ACHN (cell line): Measurements from ENCODE around the gene KLF11.

ENCODE experiments used
- DNase-seq: peaks from one replicate; pipeline ENCODE4 v3.0.0-alpha.2; 2015
- in situ Hi-C: cut with HindIII; loops from 2 replicates; pipeline ENCODE4 v1.10.0; 2017; ENCODE audit warnings: low sequenced_read_pairs, low pct_ligation_motif_present, low pct_unique_long_range_greater_than_20kb

The KLF11 gene

DNA sequence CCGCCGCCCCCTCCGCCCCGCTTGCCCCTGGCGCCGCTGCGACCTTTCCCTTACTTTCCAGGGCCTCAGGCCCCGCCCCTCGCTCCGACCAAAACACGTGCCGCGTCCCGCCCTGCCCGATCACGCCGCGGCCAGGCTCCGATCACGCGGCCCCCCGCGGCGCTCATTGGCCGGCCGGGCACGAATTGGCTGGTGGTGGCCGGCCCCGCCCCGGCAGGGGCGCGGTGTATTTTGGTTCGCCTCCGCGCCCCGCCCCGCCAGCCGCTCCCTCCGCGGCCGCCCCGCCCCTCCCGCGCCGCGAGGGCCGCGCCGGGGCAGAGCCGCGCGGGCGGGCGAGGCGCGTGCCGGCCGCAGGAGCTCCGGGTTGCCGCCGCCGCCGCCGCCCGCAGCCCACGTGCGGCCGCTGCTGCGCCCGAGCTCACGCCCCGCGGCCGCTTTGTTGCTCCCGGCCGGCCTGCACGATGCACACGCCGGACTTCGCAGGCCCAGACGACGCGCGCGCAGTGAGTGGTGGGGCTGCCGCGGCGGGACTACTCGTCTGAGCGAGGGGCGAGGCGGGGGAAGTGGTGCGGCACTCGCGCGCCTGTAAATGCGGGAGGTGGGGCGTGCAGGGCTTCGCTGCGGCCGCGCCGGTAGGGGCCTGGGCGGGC is at the start of gene KLF11:
Gene KLF11, plus strand, starts transcription at position 295 of the 650 bp plus-strand sequence. Its CDS starts 167 bp downstream, at position 462.
- in situ Hi-C loops = loop anchor here (25.0 kb wide), 1 partner anchor 231 kb away; no protein-coding TSS in a partner anchor
- peak; percentile 94 for DNase-seq

DNA sequence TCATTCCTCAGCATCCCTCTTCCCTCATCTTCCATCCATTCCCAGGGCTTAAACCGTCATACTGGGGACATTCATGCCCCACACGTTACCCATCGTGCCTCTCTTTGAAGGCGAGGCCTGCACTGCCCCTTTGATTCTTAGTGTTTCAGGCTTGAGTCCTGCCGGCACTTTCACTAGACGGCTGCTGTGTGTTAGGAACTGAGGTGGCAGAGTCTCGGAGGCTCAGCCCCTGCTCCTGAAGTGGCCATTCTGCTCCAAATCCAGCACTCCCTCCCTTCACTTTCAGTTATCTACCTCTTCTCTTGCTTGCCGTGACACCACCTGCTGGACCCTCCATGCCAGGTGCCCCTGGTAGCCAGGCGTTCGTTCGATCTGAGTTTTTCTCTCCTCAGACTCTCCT is 48.9 kb upstream of the KLF11 start:
- in situ Hi-C loops = no loop called here
- DNase-seq = no peak

DNA sequence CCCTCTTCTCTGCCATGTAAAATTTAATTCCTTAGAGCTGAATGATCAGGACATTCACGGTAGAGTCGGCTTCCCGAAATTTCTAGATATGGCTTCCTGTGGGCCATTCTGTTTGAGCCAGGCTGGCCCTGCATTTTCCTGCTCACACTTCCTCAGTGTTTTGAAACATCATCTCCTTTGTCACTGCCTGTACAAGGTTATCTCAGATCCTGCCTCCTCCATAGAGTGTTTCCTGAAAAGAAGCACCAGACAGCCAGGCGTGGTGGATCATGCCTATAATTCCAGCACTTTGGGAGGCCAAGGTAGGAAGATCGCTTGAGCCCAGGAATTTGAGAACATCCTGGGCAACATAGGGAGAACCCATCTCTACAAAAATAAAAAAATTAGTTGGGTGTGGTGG is 48.3 kb upstream of the KLF11 start:
- in situ Hi-C loops = no loop called here
- DNase-seq = no peak

GRCh38 chr2:9996321-9996720 is 47.0 kb upstream of the KLF11 start:
- in situ Hi-C loops = no loop called here
- DNase-seq = no peak

- in situ Hi-C loops = no loop called here
- no peak for DNase-seq
Measured at GRCh38 chr2:9997936-9998335, 45.4 kb upstream of the KLF11 start.

- in situ Hi-C loops = no loop called here
- DNase-seq = no peak
Measured at GRCh38 chr2:9998916-9999654, 44.3 kb upstream of the KLF11 start.

DNA sequence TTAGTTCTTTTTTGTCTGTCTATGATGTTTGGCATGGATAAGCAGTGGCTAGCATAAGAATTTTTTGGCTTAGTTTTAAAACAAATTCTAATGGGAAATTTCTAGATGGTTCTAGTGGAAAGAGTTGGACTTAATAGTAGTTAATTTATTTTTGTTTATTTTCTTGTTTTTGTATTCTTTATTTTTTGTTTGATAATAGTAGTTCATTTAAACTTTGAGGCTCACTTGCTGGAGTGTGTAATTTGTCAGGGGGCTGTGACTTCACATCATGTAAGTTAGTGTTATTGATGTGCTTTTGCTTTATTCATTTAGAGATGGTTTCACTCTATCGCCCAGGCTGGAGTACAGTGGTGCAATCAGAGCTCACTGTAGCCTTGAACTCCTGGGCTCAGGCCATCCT is 43.7 kb upstream of the KLF11 start:
- no peak for DNase-seq
- in situ Hi-C loops = no loop called here

GRCh38 chr2:10000541-10000940 is 42.8 kb upstream of the KLF11 start:
- in situ Hi-C loops = no loop called here
- no peak for DNase-seq

GRCh38 chr2:10001586-10001985 is 41.8 kb upstream of the KLF11 start:
- DNase-seq = no peak
- in situ Hi-C loops = no loop called here

GRCh38 chr2:10002109-10002508 is 41.2 kb upstream of the KLF11 start:
- DNase-seq = no peak
- in situ Hi-C loops = no loop called here

DNA sequence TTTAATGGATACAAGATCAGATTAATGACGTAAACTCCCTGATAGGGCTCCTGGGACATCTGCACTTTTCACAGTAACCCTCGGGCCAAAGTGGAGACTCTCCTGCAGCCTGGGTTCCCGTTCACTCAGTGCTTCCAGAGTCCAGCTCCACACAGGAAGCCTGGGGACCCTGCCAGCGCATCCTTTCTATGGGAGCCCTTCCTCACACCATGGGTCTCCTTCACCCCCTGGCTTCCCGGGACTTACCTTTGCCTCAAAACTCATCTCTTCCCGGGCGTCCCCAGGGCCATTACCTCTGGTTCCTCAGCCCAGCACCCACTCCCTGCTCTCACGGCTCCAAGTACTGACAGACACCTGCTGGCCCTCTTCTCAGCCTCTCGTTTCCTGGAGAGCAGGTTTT is 40.7 kb upstream of the KLF11 start:
- DNase-seq = no peak
- in situ Hi-C loops = no loop called here

- in situ Hi-C loops = no loop called here
- no peak for DNase-seq
Measured at GRCh38 chr2:10003206-10004125, 39.9 kb upstream of the KLF11 start.

DNA sequence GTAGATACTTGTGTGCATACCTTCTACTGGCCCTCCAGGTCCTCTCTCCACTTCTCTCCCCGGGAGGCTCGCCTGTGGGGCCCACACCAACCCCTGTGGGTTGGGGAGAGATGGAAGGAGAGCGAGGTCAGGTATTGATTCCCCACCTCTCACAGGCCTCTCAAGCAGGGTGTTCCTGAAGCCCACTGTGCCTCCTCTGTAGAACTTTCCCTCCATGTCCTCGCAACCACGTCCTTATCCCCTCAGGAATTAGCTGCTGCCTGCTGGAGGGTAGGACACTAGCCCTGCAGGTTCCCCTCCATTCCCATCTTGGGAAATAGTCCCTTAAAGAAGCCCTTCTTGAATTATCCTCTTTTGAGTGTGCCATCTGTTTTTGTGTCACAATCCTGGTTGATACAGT is 38.9 kb upstream of the KLF11 start:
- no peak for DNase-seq
- in situ Hi-C loops = no loop called here

DNA sequence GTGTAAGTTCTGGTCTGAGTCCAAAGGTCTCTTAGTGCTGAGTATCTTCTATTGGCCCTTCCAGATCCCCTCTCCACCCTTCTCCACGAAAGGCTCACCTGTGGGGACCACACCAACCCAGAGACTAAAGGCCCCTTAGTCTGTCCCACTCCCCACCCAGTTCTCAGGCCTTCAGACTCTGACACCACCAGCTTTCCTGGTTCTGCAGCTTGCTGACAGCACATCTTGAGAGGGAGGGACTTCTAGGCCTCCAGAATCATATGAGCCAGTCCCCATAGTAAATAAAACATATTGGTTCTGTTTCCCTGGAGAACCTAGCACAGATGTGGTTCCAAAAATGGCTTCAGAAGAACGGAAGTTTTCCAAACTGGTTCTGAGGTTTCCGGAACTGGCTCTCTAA is 38.5 kb upstream of the KLF11 start:
- in situ Hi-C loops = no loop called here
- DNase-seq = no peak

DNA sequence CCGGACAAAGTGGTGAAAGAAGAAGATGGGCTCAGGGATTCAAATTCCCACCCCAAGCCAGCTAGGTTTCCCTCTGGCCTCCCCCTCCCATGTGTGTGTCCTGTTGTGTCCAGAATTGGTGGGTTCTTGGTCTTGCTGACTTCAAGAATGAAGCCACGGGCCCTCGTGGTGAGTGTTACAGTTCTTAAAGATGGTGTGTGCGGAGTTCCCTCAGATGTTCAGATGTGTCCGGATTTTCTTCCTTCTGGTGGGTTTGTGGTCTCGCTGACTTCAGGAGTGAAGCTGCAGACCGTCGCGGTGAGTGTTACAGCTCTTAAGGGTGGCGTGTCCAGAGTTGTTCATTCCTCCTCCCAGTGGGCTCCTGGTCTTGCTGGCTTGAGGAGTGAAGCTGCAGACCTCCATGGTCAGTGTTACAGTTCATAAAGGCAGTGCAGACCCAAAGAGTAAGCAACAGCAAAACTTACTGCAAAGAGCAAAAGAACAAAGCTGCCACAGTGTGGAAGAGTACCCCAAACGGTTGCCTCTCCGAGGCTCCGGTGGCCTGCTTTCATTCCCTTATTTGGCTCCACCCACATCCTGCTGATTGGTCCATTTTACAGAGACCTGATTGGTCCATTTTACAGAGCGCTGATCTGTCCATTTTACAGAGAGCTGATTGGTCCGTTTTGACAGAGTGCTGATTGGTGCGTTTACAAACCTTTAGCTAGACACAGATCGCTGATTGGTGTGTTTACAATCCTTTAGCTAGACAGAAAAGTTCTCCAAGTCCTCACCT is 37.7 kb upstream of the KLF11 start:
- DNase-seq = no peak
- in situ Hi-C loops = no loop called here

- no peak for DNase-seq
- in situ Hi-C loops = no loop called here
Measured at GRCh38 chr2:10006236-10007161, 36.9 kb upstream of the KLF11 start.

DNA sequence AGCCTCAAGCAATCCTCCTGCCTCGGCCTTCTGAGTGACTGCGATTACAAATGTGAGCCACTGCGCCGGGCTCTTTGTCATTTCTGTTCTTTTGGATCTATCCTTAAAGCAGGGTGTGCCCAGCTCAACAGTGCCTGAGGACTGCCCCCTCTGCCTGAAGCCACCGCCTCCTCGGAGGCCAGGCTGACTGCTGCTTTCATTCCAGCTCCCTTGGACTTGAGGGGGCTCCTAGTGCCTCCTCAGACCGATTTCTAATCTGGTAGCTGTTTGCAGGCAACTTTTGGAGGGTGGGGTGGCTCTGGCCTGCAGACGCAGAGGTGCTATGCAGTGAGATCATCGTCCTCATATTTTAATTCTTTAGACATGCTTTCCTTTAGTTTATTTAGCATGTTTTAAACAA is 35.9 kb upstream of the KLF11 start:
- in situ Hi-C loops = no loop called here
- DNase-seq = no peak
